ENCODE results near the gene PDXK. TPM values are rescaled to one million over a fixed set of nuclear protein-coding genes. Genes with fewer than 3 reads are reported as not detected.

Gene PDXK
- polyA plus RNA-seq, 3 donors = 128 to 214 (median 210) TPM

DNA sequence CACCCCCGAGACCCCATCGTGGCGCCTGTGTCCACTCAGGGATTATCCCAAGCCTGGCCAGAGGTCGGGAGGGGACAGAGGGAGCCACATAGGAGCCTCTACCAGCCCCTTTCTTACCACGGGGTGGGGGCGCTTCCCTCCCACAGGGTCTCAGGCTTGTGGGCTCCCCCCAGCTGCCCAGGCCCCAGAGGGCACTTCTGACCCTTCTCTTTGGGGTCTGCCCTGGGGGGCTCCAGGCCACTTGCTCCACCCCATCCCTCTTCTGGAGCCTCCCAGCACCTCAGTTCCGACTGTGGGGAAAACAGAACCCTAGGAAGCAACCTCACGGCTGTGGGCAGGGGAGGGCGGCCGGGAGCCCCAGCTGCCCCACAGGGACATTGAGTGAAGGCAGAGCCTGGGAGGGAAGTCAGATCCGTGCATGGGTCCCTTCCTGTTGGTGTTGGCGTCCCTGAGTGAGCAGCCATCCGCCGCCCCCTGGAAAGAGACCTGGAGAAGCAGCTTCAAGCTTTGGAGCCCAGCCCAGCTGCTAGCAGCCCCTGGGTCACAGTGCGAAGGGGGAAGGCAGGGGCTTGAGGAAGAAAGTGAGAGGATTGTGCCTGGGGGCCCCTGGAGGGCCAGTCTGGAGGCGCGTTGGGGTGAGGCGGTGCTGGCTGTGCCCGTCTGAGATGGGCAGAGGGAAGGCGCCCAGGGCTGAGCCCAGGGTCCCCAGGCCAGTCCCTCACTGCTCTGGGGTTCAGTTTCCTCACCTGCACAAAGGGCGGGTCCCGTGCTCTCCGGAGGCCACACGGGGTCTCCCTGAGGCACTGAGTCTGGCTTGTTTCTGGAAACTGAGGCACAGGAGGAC is 92.6 kb downstream of the PDXK start:
- Histone ChIP-seq H3K9ac (ENCODE audit: insufficient read depth, low read length, poor library complexity, severe bottlenecking) (peak overlapping the region; percentile 70), H3K4me1 (ENCODE audit: control insufficient read depth in 1 of 2, insufficient read depth in 2 of 2, low read length in 2 of 2) (peaks cover 71 to 91% of the 10 kb centered on the region in 2 donors), H3K36me3 (replicated peaks in 1 of 2; ENCODE audit: control insufficient read depth in 1 of 2, insufficient read depth in 2 of 2, low read length in 2 of 2) (peaks cover 27 to 38% of the 10 kb centered on the region in 2 donors), H2AFZ (ENCODE audit: insufficient read depth, low read depth, low read length, poor library complexity, severe bottlenecking) (peak overlapping the region; percentile 64), H3K4me3 (replicated peaks in 1 of 3; ENCODE audit: low read depth in 2 of 3, low read length in 3 of 3) (peak overlapping the region; percentile 63 to 89 (median 77)), H3K27me3 (ENCODE audit: control insufficient read depth in 2 of 2, insufficient read depth in 2 of 2, low read length in 2 of 2) (no peaks in the 10 kb centered on the region), H4K20me1 (ENCODE audit: insufficient read depth, low read length) (peaks cover 43% of the 10 kb centered on the region), H3K4me2 (replicated peaks; ENCODE audit: extremely low read depth, low read length, poor library complexity, severe bottlenecking) (peak overlapping the region; percentile 99), H3K27ac (ENCODE audit: low read depth in 1 of 2, low read length in 2 of 2) (peak overlapping the region; percentile 68 to 78), H3K79me2 (ENCODE audit: insufficient read depth, low read length) (peaks cover 55% of the 10 kb centered on the region), H3K9me3 (replicated peaks in 1 of 2; ENCODE audit: control insufficient read depth in 1 of 2, insufficient read depth in 1 of 2, low read length in 2 of 2) (no peaks in the 10 kb centered on the region)
- no peak for DNase-seq
- intact Hi-C loops (cut with micrococcal nuclease) = loop anchor here (2.0 to 10.0 kb wide), 5 partner anchors 51 to 126 kb away; no protein-coding TSS in a partner anchor
- Mint-ChIP-seq H3K27ac (peak overlapping the region; percentile 83 to 95 (median 93)), H3K4me1 (peaks cover 71% of the 10 kb centered on the region), H3K4me3 (peak overlapping the region; percentile 96 to 97), H3K27me3 (ENCODE audit: low read depth in 3 of 3) (peaks cover 0 to 4% (median 0%) of the 10 kb centered on the region in 3 donors), H3K36me3 (peaks cover 23 to 40% of the 10 kb centered on the region in 2 donors), H3K9me3 (peaks cover 0 to 2% (median 0%) of the 10 kb centered on the region in 7 donors)
- no peak for TF ChIP-seq CTCF (IDR thresholded peaks at IDR 0.05)
- 70% methylated on average over 23 of the region's 24 CpGs for WGBS (ENCODE audit: insufficient coverage)

Small RNA genes within 50 kb of the gene (small RNA-seq; reads per million reads assigned to genes)
- gene AP001052.1 (ENCODE audit: insufficient read length, low read depth) = not detected

Other genes starting within 250 kb of the PDXK start
- under 1 TPM in 1 of 3 donors, not detected in 2; 0.20 TPM for gene HSF2BP, start 59.6 kb upstream of the PDXK start, polyA plus RNA-seq
- gene RRP1B, start 59.6 kb upstream of the PDXK start, polyA plus RNA-seq = 1 to 10 TPM; 3.3 to 6.1 (median 4.5) TPM
- 100 to 1,000 TPM in 2 of 3 donors, 10 to 100 TPM in 1; 73.7 to 120 (median 115) TPM for gene CSTB, start 57.2 kb downstream of the PDXK start, polyA plus RNA-seq
- 1 to 10 TPM; 2.7 to 5.7 (median 4.6) TPM for gene RRP1, start 70.4 kb downstream of the PDXK start, polyA plus RNA-seq
- 10 to 100 TPM; 24.9 to 49.3 (median 26.2) TPM for gene AGPAT3, start 146.1 kb downstream of the PDXK start, polyA plus RNA-seq

Measured in CD14-positive monocyte (primary cell).